NB4 (cell line): ENCODE data around the gene PARPBP.

Experiments used
- DNase-seq: peaks from one replicate; pipeline ENCODE4 v3.0.0; 2010; ENCODE audit warnings: low read depth
- H3K4me3 ChIP-seq: one replicate; pipeline ENCODE4 v1.5.1; 2011; ENCODE audit warnings: mild to moderate bottlenecking, low read depth, low read length, moderate library complexity
- MYC ChIP-seq: IDR thresholded peaks from 2 replicates; pipeline ENCODE4 v1.6.1; 2011; ENCODE audit warnings: low read depth, low read length
- POLR2A ChIP-seq: IDR thresholded peaks from 2 replicates; pipeline ENCODE4 v1.6.1; 2011; ENCODE audit warnings: mild to moderate bottlenecking; ENCODE audit not compliant: insufficient read length; ENCODE audit errors: extremely low read depth
- TF ChIP-seq, protein P1 (sequence below): IDR thresholded peaks from 2 replicates; pipeline ENCODE4 v1.6.1; 2011; ENCODE audit warnings: low read depth, low read length
- TF ChIP-seq, protein P2 (sequence below): IDR thresholded peaks from one replicate; pipeline ENCODE4 v1.5.1; 2012; ENCODE audit warnings: low read depth, low read length

PARPBP gene

DNA sequence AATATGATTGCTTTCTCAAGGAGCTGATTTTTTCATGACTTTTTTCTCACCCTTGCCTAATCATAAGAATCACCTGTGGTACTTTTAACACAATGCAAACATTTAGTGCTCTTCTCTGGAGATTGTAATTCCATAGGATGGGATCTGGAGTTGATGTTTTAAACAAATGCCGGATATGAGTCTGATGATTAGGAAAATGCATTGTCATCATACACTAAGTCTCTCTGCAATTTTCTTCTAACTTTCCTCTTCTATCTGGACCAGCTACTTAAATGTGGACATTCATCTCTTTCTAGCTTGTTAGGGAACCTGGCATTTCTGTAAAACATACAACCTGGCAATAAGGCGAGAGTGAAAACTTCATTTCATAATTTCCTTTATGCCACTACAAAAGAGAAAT is 54.1 kb downstream of the PARPBP start:
- TF ChIP-seq, protein P1, sequence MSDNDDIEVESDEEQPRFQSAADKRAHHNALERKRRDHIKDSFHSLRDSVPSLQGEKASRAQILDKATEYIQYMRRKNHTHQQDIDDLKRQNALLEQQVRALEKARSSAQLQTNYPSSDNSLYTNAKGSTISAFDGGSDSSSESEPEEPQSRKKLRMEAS, result no peak
- TF ChIP-seq, protein P2, sequence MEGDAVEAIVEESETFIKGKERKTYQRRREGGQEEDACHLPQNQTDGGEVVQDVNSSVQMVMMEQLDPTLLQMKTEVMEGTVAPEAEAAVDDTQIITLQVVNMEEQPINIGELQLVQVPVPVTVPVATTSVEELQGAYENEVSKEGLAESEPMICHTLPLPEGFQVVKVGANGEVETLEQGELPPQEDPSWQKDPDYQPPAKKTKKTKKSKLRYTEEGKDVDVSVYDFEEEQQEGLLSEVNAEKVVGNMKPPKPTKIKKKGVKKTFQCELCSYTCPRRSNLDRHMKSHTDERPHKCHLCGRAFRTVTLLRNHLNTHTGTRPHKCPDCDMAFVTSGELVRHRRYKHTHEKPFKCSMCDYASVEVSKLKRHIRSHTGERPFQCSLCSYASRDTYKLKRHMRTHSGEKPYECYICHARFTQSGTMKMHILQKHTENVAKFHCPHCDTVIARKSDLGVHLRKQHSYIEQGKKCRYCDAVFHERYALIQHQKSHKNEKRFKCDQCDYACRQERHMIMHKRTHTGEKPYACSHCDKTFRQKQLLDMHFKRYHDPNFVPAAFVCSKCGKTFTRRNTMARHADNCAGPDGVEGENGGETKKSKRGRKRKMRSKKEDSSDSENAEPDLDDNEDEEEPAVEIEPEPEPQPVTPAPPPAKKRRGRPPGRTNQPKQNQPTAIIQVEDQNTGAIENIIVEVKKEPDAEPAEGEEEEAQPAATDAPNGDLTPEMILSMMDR, result no peak
- TF ChIP-seq POLR2A (no peak), MYC (no peak)
- no peak overlapping the region for H3K4me3 ChIP-seq
- no peak for DNase-seq

DNA sequence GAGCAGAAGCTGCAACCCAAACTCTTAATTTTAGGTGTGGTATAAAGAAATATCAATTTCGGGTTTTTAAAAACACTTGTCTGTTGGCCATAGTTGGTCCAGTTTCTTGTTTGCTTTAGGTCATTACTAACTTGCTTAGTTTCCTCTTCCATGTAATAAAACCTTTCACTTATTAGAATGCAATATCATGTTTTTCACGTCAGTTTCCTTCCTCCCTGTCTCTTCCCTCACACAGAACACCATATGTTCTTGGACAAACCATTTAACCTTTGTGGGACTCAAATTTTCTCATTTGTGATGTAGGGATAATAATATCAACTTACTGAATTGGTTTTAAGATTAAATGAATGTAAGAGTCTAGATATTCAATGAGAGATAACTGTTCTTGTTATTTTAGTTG is 54.8 kb downstream of the PARPBP start:
- DNase-seq, result no peak
- H3K4me3 ChIP-seq, result no peak overlapping the region
- TF ChIP-seq POLR2A, result no peak
- TF ChIP-seq, protein P2, result no peak
- TF ChIP-seq, protein P1, result no peak
- TF ChIP-seq MYC, result no peak

DNA sequence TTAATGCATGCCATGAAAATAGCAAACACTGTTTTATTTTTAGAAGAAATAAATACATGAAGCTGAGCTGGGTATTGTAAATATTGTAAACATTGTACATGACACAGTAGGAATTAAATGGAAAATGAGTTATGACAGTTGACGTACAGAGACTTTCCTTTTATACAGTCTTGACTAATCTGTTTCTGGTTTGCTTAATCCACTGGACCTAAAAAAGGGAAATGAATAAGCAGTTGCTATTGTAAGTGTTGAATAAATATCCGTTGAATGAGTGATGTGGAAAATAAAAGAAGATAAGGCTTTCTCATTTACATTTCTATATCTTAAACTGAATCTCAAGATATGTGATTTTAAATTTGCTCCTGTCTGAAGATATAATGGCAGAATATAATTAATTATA is 62.7 kb downstream of the PARPBP start:
- peak; percentile 8 for DNase-seq
- no peak overlapping the region for H3K4me3 ChIP-seq
- TF ChIP-seq, protein P1, result no peak
- TF ChIP-seq, protein P2, result no peak
- no peak for TF ChIP-seq POLR2A
- TF ChIP-seq MYC, result no peak

DNA sequence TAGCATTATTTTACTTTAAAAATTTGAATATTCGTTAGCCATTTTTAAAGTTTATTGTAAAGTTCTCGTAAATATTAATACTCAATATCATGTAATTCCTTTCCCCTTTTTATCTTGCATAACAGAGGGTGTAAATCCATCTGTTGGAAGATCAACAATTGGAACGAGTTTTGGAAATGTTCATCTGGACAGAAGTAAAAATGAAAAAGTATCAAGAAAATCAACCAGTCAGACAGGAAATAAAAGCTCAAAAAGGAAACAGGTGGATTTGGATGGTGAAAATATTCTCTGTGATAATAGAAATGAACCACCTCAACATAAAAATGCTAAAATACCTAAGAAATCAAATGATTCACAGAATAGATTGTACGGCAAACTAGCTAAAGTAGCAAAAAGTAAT is 75.8 kb downstream of the PARPBP start:
- TF ChIP-seq POLR2A (no peak), MYC (no peak)
- TF ChIP-seq, protein P2, result no peak
- TF ChIP-seq, protein P1, result no peak
- no peak for DNase-seq

DNA sequence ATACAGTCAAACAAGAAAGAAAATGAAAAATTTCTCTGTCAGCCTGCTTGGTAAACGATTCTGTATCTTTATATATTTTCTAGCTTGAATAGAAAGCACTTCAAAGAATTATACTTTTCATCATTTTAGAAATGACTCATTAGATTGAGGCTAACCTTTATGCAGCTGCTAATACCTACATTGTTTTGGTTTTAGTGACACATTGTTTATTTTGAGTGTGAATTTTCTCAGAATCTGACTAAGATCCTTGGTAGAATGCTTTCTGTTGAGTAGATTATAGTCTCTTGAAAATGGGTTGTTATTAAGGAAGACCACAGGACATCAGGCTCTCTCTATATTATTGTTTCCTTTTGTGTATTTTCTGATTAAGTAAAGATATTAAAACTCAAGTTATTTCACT is 77.8 kb downstream of the PARPBP start, which contains the start of gene PMCH:
PMCH (minus strand) TSS at position 45 of the 400 bp plus-strand sequence. CDS start 63 bp downstream, outside the sequence.
- no peak for DNase-seq
- H3K4me3 ChIP-seq, result no peak within 1 kb of the TSS
- TF ChIP-seq, protein P2, result no peak
- TF ChIP-seq POLR2A, result no peak

More for the DNA sequence above, 75.8 kb downstream of the PARPBP start:
- H3K4me3 ChIP-seq, result no peak overlapping the region

DNA sequence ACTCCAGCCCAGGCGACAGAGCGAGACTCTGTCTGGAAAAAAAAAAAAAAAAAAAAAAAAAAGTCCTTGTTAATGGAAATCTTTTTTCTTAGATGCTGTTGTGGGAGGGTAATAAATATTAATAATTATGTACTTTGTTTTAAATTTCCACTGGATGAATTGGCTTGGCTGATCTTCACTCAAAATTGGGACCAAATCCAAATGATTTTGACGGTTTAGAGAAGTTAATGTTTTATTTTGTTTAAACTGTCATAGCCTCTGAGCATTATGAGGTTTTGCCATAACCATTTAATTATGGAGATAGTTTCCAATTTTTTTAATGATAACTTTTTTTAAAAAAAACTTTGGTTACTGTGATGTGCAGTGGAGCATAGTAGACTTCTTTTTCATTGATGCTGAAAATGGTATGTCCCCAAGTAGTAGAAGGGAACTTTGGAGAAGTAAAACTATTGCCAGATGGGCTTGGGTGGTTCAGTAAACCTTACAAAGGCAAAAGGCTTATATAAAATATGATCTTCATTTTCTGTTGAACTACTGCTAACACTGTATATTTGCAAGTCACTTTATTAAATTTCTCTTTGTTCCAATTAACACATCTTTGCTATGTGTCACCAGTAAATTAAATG is 81.6 kb downstream of the PARPBP start:
- no peak for DNase-seq
- TF ChIP-seq POLR2A (no peak), MYC (no peak)
- TF ChIP-seq, protein P1, result no peak
- TF ChIP-seq, protein P2, result no peak
- no peak overlapping the region for H3K4me3 ChIP-seq
